NB4 (cell line): ENCODE data around the gene NTN4.

Source experiments
- DNase-seq: peaks from one replicate; pipeline ENCODE4 v3.0.0; 2010; ENCODE audit warnings: low read depth
- H3K4me3 ChIP-seq: one replicate; pipeline ENCODE4 v1.5.1; 2011; ENCODE audit warnings: mild to moderate bottlenecking, low read depth, low read length, moderate library complexity
- CTCF ChIP-seq: IDR thresholded peaks from one replicate; pipeline ENCODE4 v1.5.1; 2012; ENCODE audit warnings: low read depth, low read length
- MAX ChIP-seq: IDR thresholded peaks from 2 replicates; pipeline ENCODE4 v1.6.1; 2011; ENCODE audit warnings: low read depth, low read length
- MYC ChIP-seq: IDR thresholded peaks from 2 replicates; pipeline ENCODE4 v1.6.1; 2011; ENCODE audit warnings: low read depth, low read length
- POLR2A ChIP-seq: IDR thresholded peaks from 2 replicates; pipeline ENCODE4 v1.6.1; 2011; ENCODE audit warnings: mild to moderate bottlenecking; ENCODE audit not compliant: insufficient read length; ENCODE audit errors: extremely low read depth

Gene NTN4

GRCh38 chr12:95709152-95709551, 81.4 kb downstream of the NTN4 start:
- H3K4me3 ChIP-seq = no peak overlapping the region
- no peak for DNase-seq
- TF ChIP-seq CTCF = no peak

GRCh38 chr12:95705143-95705542, 85.4 kb downstream of the NTN4 start:
- H3K4me3 ChIP-seq = no peak overlapping the region
- DNase-seq = no peak
- TF ChIP-seq CTCF (no peak), POLR2A (no peak), MAX (no peak), MYC (no peak)

- TF ChIP-seq POLR2A (no peak), CTCF (no peak), MAX (no peak), MYC (no peak)
- no peak for DNase-seq
- no peak overlapping the region for H3K4me3 ChIP-seq
Observed at GRCh38 chr12:95703986-95704385, 86.6 kb downstream of the NTN4 start.

- no peak overlapping the region for H3K4me3 ChIP-seq
- DNase-seq = no peak
- TF ChIP-seq MAX (no peak), MYC (no peak), POLR2A (no peak), CTCF (no peak)
Observed at GRCh38 chr12:95701722-95702418, 88.7 kb downstream of the NTN4 start.

- no peak for DNase-seq
- no peak for TF ChIP-seq CTCF
- no peak for TF ChIP-seq MYC
- TF ChIP-seq MAX = no peak
- no peak for TF ChIP-seq POLR2A
- no peak overlapping the region for H3K4me3 ChIP-seq
Observed at GRCh38 chr12:95701275-95701674, 89.3 kb downstream of the NTN4 start.

- no peak for TF ChIP-seq POLR2A
- no peak for TF ChIP-seq CTCF
- TF ChIP-seq MYC = no peak
- TF ChIP-seq MAX = no peak
- H3K4me3 ChIP-seq = no peak overlapping the region
- DNase-seq = peak; percentile 47
Observed at GRCh38 chr12:95700316-95700785, 90.2 kb downstream of the NTN4 start.
